Glutamatergic neuron (in vitro differentiated cells): ENCODE data around the gene ZNF608. TPM values are rescaled to one million over a fixed set of nuclear protein-coding genes. Genes with fewer than 3 reads are reported as not detected.

ENCODE experiments used
- DNase-seq: peaks from one replicate; pipeline ENCODE4 v3.0.0; 2022
- H3K27ac Mint-ChIP-seq: one replicate; pipeline ENCODE4 v1.8.0; 2020; ENCODE audit warnings: mild to moderate bottlenecking, mixed read lengths, inconsistent platforms; ENCODE audit not compliant: unreplicated experiment
- H3K27me3 Mint-ChIP-seq: one replicate; pipeline ENCODE4 v1.8.0; 2020; ENCODE audit warnings: mild to moderate bottlenecking, moderate library complexity, mixed read lengths, inconsistent platforms; ENCODE audit not compliant: unreplicated experiment
- H3K36me3 Mint-ChIP-seq: one replicate; pipeline ENCODE4 v1.8.0; 2020; ENCODE audit warnings: mild to moderate bottlenecking, mixed read lengths, inconsistent platforms; ENCODE audit not compliant: unreplicated experiment
- H3K4me1 Mint-ChIP-seq: one replicate; pipeline ENCODE4 v1.8.0; 2020; ENCODE audit warnings: mild to moderate bottlenecking, low read depth, mixed read lengths, inconsistent platforms; ENCODE audit not compliant: unreplicated experiment
- H3K4me3 Mint-ChIP-seq: one replicate; pipeline ENCODE4 v1.8.0; 2020; ENCODE audit warnings: mild to moderate bottlenecking, mixed read lengths, inconsistent platforms; ENCODE audit not compliant: unreplicated experiment
- H3K9me3 Mint-ChIP-seq: one replicate; pipeline ENCODE4 v1.8.0; 2020; ENCODE audit warnings: mild to moderate bottlenecking, moderate library complexity, mixed read lengths, inconsistent platforms; ENCODE audit not compliant: unreplicated experiment
- long read RNA-seq: library from polyadenylated mRNA; unstranded; transcript quantifications from one replicate; pipeline ENCODE4 v2.0.0, GENCODE V29; 2020; ENCODE audit not compliant: unreplicated experiment
- total RNA-seq: library from RNA; stranded (reverse); fragmentation: NEBNext Ultra II Directional; extraction: Animal tissue kit (Norgen Biotek cat#: 25700); gene quantifications from one replicate; pipeline ENCODE4 v1.2.1, GENCODE V29; 2021; ENCODE audit not compliant: unreplicated experiment
- TF ChIP-seq, protein P1 (sequence below): fragments of 200-600 bp; sonication (generic); IDR thresholded peaks from one replicate; pipeline ENCODE4 v1.5.0; 2021; ENCODE audit not compliant: partially characterized antibody, unreplicated experiment

ZNF608 gene, protein sequence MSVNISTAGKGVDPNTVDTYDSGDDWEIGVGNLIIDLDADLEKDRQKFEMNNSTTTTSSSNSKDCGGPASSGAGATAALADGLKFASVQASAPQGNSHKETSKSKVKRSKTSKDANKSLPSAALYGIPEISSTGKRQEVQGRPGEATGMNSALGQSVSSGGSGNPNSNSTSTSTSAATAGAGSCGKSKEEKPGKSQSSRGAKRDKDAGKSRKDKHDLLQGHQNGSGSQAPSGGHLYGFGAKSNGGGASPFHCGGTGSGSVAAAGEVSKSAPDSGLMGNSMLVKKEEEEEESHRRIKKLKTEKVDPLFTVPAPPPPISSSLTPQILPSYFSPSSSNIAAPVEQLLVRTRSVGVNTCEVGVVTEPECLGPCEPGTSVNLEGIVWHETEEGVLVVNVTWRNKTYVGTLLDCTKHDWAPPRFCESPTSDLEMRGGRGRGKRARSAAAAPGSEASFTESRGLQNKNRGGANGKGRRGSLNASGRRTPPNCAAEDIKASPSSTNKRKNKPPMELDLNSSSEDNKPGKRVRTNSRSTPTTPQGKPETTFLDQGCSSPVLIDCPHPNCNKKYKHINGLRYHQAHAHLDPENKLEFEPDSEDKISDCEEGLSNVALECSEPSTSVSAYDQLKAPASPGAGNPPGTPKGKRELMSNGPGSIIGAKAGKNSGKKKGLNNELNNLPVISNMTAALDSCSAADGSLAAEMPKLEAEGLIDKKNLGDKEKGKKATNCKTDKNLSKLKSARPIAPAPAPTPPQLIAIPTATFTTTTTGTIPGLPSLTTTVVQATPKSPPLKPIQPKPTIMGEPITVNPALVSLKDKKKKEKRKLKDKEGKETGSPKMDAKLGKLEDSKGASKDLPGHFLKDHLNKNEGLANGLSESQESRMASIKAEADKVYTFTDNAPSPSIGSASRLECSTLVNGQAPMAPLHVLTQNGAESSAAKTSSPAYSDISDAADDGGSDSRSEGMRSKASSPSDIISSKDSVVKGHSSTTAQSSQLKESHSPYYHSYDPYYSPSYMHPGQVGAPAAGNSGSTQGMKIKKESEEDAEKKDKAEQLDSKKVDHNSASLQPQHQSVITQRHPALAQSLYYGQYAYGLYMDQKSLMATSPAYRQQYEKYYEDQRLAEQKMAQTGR (N-terminal part only)
- total RNA-seq: 161 TPM
- long read RNA-seq, partial matches to known transcripts: 5 of 10 reads
- long read RNA-seq, other reads (novel, unspliced or antisense): 2 of 10 reads

DNA sequence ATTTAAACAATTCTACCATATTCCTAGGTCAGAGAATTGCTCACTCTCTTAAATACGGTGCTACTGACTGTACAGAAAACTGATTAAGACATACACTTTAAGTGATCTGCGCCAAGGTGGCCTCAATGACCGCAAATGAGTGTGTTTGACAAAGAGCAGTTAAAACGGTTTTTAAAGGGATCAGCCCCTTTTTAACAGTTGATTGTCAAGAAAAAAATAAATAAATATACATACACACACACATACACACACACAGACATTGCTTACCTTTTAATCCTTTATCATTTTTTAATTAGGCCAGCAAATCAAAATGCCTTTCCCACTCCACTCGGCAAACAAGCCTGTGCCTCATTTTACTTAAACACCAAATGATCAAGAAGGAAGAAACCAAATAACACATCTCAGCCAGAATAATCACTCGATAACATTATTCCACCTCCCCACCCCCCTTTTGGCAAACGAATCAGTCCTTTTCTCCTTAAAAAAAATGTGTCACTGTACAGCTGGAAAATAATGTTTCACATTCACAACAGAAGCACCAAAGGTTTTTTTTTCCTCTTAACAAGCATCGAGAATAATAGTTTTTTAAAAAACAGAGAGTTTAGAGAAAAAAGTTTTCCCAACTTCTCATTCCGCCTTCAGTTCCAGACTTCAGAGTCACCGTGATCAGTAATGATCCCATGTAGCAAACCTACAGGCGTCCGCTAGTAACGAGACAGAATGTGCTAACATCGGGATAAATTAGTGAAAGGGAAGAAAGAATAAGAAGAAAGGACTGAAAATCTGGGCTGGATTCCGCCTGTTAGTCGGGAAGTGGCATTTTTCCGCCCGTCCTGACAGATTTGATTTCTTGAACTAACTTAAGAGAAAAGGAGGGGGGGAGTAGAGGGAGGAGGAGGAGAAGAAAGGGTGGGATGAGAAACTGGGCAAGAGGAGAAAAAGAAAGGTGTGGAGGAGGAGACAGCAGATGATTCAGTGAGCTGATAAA lies at the start of gene ZNF608:
Gene ZNF608, minus strand, starts transcription at position 712 of the 988 bp plus-strand sequence. CDS start 1,650 bp downstream, outside the sequence.
- no peak for DNase-seq
- peaks cover 23% of the 10 kb centered on the region for H3K27me3 Mint-ChIP-seq
- H3K4me1 Mint-ChIP-seq: peaks cover 13% of the 10 kb centered on the region
- no peaks in the 10 kb centered on the region for H3K36me3 Mint-ChIP-seq
- peaks cover 35% of the 10 kb centered on the region for H3K9me3 Mint-ChIP-seq
- no peak within 1 kb of the TSS for H3K4me3 Mint-ChIP-seq
- TF ChIP-seq, protein P1, sequence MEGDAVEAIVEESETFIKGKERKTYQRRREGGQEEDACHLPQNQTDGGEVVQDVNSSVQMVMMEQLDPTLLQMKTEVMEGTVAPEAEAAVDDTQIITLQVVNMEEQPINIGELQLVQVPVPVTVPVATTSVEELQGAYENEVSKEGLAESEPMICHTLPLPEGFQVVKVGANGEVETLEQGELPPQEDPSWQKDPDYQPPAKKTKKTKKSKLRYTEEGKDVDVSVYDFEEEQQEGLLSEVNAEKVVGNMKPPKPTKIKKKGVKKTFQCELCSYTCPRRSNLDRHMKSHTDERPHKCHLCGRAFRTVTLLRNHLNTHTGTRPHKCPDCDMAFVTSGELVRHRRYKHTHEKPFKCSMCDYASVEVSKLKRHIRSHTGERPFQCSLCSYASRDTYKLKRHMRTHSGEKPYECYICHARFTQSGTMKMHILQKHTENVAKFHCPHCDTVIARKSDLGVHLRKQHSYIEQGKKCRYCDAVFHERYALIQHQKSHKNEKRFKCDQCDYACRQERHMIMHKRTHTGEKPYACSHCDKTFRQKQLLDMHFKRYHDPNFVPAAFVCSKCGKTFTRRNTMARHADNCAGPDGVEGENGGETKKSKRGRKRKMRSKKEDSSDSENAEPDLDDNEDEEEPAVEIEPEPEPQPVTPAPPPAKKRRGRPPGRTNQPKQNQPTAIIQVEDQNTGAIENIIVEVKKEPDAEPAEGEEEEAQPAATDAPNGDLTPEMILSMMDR: no peak
- no peak within 1 kb of the TSS for H3K27ac Mint-ChIP-seq

DNA sequence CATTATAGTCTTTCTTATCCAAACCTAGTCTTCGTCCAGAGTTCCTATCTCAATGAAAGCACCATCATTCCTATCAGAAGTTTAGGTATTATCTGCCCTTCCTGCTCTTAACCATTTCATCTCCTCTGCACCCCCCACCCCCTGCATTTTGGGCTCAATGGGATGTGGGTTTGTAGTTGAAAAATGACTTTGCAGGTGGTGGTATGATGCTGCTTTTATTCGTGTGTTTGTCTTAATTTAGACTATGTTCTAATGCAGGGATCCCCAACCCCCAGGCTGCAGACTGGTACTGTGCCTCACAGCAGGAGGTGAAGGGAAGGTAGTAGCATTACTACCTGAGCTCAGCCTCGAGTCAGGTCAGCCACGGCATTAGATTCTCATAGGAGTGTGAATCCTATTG lies 49.4 kb upstream of the ZNF608 start:
- H3K4me3 Mint-ChIP-seq: no peak overlapping the region
- no peak overlapping the region for H3K27ac Mint-ChIP-seq
- TF ChIP-seq, protein P1: no peak
- DNase-seq: no peak
- H3K36me3 Mint-ChIP-seq: no peaks in the 10 kb centered on the region
- H3K9me3 Mint-ChIP-seq: no peaks in the 10 kb centered on the region
- peaks cover under 1% of the 10 kb centered on the region for H3K4me1 Mint-ChIP-seq
- H3K27me3 Mint-ChIP-seq: peaks cover under 1% of the 10 kb centered on the region

DNA sequence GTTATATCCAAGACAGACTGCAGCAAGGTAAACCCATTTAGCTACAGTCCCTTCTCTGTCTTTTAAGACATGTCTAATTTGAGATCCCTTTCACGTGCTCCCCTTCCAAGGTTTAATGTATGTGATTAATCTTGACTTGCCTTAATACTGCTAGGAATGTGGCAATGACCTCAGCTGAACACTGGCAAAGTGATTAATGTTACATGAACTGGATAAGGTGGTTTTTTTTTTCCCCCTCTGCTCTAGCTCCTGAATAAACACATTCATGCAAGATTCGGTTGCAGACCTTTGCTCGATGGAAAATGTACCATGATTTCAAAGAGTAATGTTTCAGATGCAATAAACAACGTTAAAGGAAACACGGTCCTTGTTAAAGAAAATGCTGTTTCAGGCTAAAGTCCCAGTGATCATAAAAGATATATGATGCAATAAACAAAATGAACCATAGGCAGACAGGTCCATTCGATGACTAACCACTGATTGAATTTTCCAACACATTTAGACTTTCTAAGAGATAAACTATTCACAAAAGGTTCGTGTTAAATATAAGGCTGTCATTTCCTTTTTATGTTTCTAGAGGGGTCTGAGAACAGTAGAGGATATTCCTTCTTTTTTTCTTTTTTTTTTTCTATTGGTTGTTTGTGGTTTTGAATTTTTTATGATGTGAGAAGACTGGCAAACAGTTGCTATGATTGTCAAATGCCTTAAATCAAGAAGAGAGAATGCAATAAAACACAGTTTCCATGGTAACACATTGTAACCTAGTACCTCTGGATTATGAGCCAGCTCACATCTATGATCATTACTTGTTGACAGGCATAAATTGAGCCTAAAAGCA lies 44.7 kb upstream of the ZNF608 start:
- H3K4me1 Mint-ChIP-seq: no peaks in the 10 kb centered on the region

More for the DNA sequence above, 44.7 kb upstream of the ZNF608 start:
- Mint-ChIP-seq H3K27ac (no peak overlapping the region), H3K4me3 (no peak overlapping the region), H3K27me3 (no peaks in the 10 kb centered on the region), H3K9me3 (peaks cover 2% of the 10 kb centered on the region), H3K36me3 (no peaks in the 10 kb centered on the region)
- TF ChIP-seq, protein P1: no peak
- no peak for DNase-seq
